ENCODE measurements around the gene STPG2.

Gene STPG2

DNA sequence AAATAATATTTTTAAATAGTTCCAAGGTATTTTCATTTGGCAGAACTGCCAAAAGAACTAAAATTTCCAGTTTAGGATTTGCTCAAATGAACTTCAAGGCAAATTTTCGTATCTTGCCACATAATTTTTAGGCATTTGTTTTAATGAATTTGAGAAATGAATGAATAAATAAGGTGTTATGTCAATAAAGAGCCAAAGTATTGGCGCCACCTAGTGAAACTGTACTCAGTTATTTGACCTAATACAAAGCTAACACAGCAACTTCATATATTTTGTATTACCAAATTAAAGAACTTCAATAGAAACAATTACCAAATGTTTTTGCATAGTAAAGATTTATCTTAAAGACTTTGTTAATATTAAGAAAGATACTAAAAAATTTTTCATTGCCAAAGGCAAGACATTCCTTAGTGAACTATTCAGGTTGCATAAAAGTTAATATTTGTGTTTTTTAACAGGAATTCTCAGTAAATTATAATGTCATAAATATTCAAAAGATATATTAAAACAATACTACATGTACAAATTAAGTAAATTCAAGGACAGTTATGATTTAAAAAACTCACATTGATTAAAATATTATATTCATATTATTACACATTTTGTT is 50.3 kb downstream of the STPG2 start:
- no peak for DNase-seq (ENCODE audit: low read depth)

DNA sequence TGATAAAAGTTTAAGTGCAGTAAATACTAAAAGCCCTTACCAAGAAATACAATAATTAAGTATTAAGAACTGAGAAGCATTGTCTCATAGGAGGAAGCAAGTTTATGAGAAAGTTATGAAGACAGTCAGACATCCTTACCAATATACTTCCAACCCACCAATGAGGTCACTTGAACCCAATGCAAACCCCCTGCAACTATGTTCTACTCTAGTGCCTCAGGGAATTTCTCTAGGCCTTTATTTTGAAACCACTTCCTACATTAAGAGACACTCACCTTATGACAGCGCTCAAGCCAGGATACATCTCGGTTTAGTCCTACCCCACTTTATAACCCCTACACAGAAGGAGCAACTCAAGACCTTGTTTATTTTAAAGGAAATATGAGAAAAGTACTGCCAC is 61.3 kb downstream of the STPG2 start:
- DNase-seq (ENCODE audit: low read depth) = no peak

DNA sequence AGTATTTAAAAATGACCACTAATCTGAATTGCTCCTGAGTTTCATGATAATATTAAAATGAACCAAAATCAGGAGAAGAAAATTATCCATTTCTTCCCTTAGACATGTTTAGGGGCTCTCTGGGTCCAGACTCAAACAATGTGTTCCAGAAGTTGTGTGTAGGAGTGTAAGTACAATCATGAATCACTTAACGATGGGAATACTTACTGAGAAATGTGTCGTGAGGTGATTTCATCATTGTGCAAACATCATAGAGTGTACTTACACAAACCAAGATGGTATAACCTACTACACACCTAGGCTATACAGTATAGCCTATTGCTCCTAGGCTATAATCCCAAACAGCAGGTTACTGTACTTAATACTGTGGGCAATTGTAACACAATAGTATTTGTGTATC is 74.8 kb downstream of the STPG2 start:
- DNase-seq (ENCODE audit: low read depth) = no peak

DNA sequence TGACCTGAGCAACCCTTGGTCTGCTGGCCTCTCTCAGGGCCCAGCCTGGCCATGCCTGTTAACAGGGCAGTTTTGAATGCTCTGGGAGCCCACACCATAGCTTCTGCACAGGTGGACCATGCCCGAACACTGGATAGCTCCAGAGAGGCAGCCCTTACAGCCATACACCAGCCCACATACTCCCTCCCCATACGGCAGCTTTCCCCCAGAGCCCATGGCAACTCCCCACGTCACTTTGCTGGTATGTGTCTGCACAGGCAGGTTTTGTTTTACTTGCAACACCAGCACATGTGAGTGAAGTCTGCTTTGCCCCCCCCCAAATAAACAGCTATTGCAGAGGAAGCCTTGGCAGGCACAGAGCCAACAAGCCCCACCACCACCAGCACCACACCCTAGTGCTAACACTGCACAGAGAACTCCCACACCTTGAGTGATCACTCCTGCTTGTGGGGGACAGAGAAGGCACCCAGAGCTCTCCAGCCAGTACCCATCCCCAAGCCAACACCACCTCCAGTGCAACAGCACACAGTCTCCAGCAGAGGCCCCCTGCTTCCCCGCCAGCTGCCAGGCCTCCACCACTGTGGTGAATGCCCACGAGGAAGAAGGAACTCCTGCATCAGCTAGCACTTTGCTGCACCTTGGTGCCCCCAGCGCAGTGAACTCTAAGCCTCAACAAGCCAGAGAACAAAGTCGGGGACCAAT is 87.3 kb downstream of the STPG2 start:
- no peak for DNase-seq (ENCODE audit: low read depth)

DNA sequence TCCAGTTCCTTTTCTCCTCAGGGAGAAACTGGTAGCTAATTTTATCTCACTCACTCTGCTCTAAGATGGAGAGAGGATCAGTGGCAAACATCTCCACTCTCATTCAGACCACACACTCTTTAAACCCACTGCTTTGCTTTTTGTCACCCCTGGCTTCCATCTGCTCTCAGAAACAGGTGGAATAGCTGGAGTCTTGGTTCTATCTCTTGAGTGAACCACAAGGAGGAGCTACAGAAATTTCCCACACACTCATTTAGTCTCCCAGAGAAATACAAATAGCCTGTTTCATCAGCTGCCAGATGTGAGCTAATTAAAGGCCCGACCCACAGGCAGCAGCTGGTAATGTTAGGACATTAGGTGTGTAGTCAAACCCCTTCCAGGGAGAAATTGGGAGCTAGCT is 96.6 kb downstream of the STPG2 start:
- DNase-seq (ENCODE audit: low read depth) = no peak

DNA sequence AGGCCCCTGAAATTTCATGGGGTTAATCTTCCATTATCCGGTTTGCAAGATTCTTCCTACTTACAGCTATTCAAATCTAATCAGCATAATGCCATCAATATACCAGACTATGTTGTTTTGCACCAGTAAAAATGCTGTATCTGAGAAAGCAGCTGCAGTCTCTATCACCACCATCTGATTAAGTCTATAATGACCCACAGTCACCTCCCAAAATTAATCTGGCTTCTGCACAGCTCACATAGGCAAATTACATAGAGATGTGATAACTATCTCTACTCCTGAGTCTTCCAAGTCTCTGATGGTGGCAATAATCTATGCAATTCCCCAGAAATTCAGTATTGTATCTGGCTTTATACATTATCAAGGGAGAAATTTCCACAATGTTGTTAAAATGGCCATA is 113.2 kb downstream of the STPG2 start:
- DNase-seq (ENCODE audit: low read depth) = no peak

DNA sequence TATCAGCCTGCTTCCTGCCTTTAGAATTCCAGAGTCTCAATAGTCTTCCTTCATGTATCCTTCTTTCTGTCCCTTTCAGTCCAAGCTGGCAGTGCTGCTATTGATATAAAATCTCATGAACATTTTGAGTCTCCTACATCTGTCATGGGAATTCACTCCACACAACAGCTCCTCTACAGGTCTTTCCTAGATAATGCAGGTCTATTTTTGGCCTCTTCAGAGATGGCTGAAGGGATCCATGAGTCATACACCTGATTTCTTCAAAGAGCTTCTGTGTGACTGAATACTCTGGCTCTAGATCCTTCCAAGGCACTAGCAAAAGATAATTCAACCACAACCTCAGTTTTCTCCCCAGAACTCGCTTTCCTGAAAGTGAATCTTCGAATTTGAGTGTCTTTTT is 115.4 kb downstream of the STPG2 start:
- DNase-seq (ENCODE audit: low read depth) = no peak

DNA sequence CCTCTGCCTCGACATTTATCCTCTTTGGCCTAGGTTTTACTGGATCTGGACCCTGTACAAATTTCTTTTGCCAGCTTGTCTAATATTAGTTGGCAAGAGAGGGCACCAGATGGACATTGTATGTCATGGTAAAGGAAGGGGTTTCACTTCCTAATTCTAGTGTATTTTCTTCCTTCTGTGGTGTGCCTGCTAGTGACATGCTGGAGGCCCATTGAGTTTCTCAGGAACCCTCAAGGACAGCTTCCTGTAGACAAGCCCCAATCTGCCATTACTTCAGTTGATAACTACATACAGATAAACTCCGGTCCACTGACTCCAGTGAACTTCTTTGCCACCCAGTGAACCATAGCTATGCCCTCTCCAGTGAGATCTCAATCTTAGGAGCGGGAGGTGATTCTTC is 116.9 kb downstream of the STPG2 start:
- no peak for DNase-seq (ENCODE audit: low read depth)

DNA sequence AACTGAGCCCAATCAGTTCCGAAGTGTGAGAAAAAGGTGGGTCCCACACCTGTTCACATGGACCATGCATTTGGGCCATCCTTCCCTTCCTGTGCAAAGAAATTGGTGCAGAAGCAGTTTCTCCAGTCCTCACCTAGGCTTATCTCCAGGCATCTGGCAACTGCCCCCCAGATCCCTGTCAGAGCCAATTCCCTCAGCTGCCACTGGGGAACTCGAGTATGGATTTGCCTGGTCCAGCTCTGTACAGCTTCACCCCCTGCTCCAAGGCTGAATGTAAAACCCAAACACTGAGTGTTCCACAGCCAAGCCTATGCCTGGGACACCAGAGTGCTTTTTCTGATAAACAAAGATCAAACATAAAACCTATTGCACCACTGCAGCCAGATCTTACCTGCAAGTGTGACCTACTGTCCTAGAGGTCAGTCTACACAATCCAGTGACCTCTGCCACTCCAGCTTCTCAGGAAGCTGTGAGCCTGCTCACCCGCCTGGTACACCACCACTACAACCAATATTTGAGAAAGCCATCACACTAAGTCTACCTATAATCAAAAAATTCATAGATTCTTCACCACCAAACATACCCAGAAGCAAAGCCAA is 136.4 kb downstream of the STPG2 start:
- DNase-seq (ENCODE audit: low read depth) = no peak

DNA sequence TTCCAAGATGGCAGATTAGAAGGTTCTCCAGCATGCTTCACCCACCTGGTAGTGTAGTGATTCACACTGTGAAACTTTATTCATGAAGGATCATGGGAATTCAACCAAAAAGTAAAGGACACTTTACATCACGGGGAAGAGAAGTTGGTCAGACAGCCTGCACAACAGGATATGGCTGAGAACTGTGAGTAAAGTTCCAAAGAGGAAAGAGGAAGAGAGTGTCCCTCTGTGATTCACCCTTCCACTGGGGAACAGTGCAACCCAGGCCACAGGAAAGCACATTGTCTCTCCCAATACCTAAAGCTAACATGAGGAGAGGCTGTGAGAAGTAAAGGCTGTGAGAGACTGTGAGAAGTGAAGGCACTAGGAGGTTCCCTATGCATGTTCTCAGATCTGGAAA is 137.2 kb downstream of the STPG2 start:
- no peak for DNase-seq (ENCODE audit: low read depth)

DNA sequence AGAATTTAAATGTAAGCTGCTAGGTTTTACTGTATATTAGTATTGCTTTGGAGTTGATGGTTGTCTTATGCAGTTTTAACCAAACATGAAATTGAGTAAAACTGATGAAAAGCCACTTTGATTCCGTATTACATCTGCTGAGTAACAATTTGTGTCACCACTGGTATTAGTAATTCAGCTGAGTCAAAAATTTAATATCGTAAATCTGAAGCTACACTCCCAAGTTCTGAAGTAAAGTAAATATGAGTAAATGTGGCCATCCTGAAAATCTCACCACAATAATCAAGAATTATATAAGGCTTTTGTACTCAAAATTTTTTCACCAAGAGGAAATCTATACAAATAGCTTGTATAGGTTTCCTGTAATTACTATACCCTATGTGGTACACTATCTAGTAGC is 142.3 kb downstream of the STPG2 start:
- no peak for DNase-seq (ENCODE audit: low read depth)

DNA sequence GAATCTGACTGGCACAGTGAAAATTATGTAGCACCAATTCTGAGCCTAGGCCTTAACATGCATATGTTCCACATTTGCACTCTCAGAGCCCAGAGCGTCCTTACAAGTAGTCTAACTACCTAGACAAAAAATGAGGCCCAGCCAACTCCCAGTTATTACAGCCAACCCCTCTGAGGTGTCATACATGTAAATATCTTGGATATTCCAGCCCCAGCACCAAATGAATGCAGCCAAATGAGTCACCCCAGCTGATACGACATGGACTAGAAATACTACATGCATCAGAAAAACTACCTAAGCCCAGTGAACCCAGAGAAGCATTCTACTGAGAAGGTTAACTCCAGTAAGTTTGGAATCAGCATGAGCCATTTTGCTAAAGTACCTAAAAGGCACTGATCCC is 145.1 kb downstream of the STPG2 start:
- no peak for DNase-seq (ENCODE audit: low read depth)

DNA sequence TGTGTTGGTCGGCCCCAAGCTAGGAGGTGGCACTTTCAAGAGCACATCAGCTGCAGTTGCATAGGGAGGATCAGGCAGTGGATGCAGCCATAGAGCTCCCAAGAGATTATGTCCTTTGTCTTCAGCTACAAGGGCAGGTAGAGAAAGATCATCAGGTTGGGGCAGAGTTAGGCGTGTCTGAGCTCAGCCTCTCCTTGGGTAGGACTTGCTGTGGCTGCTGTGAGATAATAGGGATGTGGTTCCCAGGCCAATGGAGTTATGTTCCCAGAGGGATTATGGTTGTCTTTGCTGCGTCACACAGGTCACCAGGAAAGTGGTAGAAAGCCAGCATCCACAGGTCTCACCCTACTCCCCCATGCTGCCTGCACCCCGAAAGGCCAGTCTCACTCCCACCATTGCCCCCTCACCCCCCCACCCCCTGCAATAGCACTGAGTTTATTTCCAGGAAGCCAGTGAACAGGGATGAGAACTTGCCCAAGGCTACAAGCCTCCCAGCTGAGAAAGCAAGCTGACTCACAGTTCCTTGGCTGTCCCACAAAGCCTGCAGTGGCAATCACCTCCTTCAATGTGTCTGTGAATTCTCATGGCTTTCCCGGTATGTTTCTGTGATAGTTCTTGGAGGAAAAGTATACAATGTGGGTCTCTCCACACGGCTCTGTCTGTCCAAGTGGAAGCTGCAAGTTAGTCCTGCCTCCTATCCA is 148.4 kb downstream of the STPG2 start:
- DNase-seq (ENCODE audit: low read depth) = no peak

DNA sequence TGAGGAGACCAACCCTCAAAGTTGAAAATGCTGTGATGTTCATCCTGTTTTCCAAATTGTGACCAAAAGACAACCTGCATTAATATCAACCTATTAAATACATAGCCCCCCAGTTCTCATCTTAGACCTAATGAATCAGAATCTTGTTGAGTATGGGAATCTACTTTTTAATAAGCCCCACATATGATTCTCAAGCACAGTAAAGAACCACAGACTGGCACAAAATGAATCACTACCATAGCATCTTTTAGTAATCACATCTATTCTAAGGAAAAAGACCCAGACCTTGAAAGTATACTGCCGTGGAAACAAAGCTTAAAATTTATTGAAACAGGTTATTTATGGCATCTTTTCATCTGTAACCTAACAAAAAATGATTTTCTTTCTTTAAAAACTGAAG is 152.9 kb downstream of the STPG2 start:
- no peak for DNase-seq (ENCODE audit: low read depth)

DNA sequence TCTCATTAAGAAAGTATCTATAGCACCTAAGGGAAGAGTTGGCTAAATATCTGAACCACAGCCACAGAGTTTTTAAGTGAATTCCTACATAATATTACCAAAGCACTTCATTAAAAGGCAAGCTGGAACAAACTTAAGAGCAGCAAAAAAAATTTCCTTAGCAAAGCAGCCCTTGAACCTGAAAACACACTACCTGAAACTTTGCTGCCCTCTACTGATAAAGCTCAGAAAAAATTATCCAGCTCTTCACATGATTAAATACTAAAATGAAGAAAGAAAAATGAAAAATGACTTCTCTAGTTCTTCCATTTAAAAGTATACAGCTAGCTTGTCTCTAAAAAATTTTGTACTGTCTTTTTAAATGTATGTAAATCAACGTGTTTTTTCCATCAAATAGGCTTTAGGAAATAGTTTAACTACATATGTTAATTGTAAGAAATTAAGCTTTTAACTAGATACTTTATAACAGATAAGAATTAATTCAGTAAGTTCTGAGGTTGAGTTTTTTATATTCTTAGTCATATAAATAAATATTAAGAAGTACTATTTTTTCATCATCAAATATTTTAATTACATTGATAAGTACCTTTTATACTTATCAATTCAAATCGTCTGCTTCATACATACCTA is 156.1 kb downstream of the STPG2 start:
- DNase-seq (ENCODE audit: low read depth) = no peak

DNA sequence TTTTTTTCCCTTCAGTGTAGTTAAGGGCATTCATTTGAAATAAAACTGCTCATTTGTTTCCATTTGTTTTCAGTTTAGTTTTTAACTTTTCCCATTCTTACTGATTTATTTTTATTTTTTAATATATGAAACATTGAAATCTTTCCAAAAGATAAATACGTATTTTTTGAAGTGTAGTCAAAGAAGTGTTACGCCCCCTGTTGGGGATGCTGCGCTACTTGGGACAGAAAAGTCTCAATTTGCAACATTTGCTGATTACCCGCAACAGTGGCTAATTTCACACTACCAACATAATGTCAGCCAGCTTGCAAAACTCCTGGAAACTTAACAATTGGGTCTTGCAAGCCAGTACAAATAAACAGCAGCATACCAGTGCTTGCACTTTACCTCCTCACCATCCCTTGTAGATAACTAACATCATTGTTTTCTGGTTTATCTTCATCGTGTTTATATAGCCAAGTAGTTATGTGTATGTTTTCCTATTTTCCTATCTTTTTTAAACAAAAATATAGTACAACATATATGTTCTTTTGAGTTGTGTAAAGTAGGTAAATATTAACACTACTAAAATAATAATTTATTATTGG is 158.6 kb downstream of the STPG2 start:
- DNase-seq (ENCODE audit: low read depth) = no peak

DNA sequence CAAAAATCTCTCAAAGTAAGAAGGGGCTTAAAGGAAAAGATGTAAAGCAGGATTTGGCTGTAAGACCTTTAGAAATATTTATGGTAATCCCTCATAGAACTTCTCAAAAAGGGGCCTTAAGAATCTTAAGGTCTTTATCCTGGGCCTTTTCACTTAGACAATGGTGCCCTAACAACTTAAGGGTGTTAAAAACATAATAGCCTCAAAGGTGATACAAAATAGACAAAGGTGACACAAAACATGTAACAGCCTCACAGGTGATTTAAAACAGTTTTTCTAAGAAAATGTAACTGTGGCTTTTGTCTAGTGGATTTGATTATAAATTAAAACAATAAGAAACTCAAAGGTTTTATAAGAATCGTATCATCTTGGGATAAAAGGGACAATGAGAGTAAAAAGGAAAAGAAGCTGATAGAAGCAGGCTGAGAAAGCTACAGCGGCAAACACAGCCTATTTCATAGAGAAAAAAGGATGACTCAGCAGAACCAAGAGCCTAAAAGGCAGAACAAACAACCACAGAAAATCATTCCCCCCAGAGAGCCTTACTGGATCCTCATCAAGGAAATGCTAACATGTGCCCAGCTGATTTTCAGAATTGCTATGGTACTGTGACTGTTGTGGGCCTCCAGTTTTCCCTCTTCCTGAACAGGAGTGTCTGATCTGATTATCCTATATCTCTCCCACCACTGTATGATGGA is 164.3 kb downstream of the STPG2 start:
- no peak for DNase-seq (ENCODE audit: low read depth)

DNA sequence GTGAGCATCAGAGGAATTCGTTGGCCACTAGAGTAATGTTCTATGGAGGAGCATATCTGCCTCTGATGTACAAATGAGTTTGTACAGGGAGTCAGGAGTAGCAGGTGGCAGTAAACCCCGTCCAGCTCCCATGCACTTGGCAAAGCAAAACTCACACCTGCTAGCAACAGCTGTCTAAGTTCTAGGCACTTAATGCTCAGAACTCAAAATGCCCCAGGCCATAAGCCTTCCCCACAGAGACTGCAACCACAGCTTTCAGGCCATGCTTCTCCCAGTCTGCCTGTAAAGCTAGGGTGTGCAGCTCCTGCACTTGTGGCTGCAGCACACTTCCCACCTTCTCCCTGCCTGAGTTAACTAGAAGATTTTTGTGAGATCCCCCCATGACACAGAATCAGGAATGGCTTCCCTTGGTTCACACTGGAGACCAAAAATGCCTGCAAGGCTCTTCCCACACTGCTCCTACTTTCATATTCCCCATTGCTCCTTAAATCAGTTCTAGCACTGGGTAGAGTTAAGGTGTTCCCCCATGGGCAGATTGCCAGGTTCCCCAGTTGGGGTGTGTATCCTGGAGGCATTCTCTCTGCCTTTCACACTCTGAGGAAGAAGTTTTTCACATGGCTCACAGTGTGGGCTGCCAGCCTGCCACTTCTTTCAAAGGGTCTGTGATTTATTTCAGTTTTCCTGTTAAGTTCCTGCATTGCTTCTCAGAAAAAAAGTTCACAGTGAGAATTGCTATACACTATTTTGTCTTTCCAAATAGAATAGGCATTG is 189.9 kb downstream of the STPG2 start:
- no peak for DNase-seq (ENCODE audit: low read depth)

DNA sequence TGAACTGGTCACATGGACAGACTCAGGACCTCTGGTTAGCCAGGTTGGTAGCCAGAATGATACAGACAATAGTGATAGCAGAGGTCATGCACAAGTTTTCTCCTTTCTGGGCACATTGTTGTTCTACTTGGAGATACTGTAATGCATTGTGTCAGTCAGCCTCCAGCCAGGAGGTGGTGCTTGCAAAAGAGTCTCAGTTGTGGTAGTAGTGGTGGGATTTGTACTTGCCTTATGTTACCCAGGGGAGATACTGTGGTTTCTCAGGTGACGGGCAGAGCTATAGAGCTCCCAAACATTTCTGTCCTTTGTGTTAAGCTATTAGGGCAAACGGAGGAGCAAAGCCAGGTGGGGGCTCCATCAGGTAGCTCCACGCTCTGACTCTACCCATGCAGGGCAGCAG is 190.5 kb downstream of the STPG2 start:
- DNase-seq (ENCODE audit: low read depth) = no peak

DNA sequence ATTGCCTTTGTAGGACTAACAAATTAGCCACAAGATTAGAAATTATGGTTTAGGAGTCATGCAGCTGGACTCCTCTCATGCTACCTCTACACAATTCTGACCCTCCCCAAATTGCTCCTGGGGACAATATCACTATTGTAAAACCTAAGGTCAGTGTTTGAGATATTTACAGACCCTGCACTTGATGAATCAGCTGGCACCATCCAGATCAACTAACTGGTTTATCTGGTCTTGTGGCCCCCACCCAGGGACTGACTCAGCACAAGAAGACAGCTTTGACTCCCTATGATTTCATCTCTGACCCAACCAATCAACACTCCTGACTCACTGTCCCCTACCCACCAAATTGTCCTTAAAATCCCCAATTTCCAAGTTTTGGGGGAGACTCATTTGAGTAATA is 192.4 kb downstream of the STPG2 start:
- no peak for DNase-seq (ENCODE audit: low read depth)

DNA sequence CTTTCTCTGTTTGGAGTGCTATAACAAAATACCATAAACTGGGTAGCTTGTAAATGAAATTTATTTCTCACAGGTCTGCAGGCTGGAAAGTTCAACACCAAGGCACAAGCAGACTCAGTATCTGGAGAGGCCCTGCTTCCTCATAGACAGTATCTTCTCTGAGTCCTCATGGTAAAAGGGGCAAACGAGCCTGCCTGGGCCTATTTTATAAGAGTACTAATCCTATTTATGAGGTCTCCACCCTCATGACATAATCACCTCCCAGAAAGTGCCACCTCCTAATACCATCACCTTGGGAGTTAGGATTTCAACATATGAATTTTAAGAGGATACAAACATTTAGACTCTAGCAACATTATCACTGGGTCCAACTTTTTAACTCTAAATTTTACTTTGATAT is 200.3 kb downstream of the STPG2 start:
- DNase-seq (ENCODE audit: low read depth) = no peak
